Endothelial cell of umbilical vein (primary cell): ENCODE measurements around the gene DLST. TPM values are rescaled to one million over a fixed set of nuclear protein-coding genes. Genes with fewer than 3 reads are reported as not detected.

Experiments used
- BruUV-seq: library from RNA; stranded (reverse); fragments of 400-500 nt; replicated peaks from 2 replicates; lab custom pipeline; 2021; lab: Mats Ljungman, UMichigan
- CTCF ChIA-PET: fragments of 300-600, 350-600 bp; sonication (Branson Sonifier 250); formaldehyde crosslinking; loops from one replicate; lab custom pipeline; 2021; ENCODE audit warnings: antibody characterized with exemption, inconsistent platforms; lab: Charles Lee
- POLR2A ChIA-PET: fragments of 300-600, 350-600 bp; sonication (Branson Sonifier 250); formaldehyde crosslinking; loops from one replicate; lab custom pipeline; 2021; ENCODE audit warnings: antibody characterized with exemption, inconsistent platforms; lab: Charles Lee
- DNase-seq: peaks from one replicate; pipeline ENCODE4 v3.0.0-alpha.2; 2011; ENCODE audit warnings: low read depth, low spot score
- FAIRE-seq: peaks from 2 replicates; lab custom pipeline; 2011; peaks lifted over from hg19 to GRCh38; lab: Jason Lieb, UNC
- H2AFZ ChIP-seq: 2 replicates; pipeline ENCODE4 v1.6.0; 2012; ENCODE audit warnings: low read depth, low read length, control low read depth, inconsistent platforms
- H3K27ac ChIP-seq: 2 replicates; pipeline ENCODE4 v1.5.1; 2011; ENCODE audit warnings: low read depth, mild to moderate bottlenecking, control low read depth, low read length, moderate library complexity; ENCODE audit not compliant: insufficient read depth
- H3K27me3 ChIP-seq, 2 experiments: 2 replicates each; pipeline versions ENCODE4 v1.6.0 to v1.6.1; 2011; ENCODE audit warnings: low read length in 2 of 2, mixed read lengths in 1 of 2; ENCODE audit not compliant: control insufficient read depth in 2 of 2, insufficient read depth in 2 of 2
- H3K36me3 ChIP-seq, 2 experiments: 2 replicates in 1 of 2; 3 replicates in 1 of 2; pipeline ENCODE4 v1.5.1; 2011; ENCODE audit warnings: low read length in 2 of 2, mild to moderate bottlenecking in 1 of 2, moderate library complexity in 1 of 2; ENCODE audit not compliant: control insufficient read depth in 2 of 2, insufficient read depth in 2 of 2; ENCODE audit errors: extremely low read depth in 1 of 2
- H3K4me1 ChIP-seq: 3 replicates; pipeline ENCODE4 v1.5.1; 2011; ENCODE audit warnings: mild to moderate bottlenecking, low read length; ENCODE audit not compliant: control insufficient read depth, insufficient read depth; ENCODE audit errors: extremely low read depth
- H3K4me2 ChIP-seq: 2 replicates; pipeline ENCODE4 v1.6.1; 2011; ENCODE audit warnings: low read length, control low read depth, mixed read lengths; ENCODE audit not compliant: insufficient read depth
- H3K4me3 ChIP-seq, 3 experiments: fragments of 200-600 bp in 1 of 3; sonication (generic), shearing (Covaris generic) in 1 of 3; replicated peaks in 1 of 3; 2 replicates each; pipeline ENCODE4 v1.5.1; 2011 to 2016; ENCODE audit warnings: control low read depth in 3 of 3, low read length in 3 of 3, mild to moderate bottlenecking in 2 of 3, inconsistent platforms in 1 of 3, low read depth in 1 of 3, moderate library complexity in 1 of 3; ENCODE audit not compliant: insufficient read depth in 1 of 3
- H3K79me2 ChIP-seq: 2 replicates; pipeline ENCODE4 v1.6.0; 2012; ENCODE audit warnings: low read length, inconsistent platforms; ENCODE audit not compliant: control insufficient read depth, insufficient read depth
- H3K9ac ChIP-seq: replicated peaks from 2 replicates; pipeline ENCODE3; 2011; ENCODE audit warnings: low read length, control low read depth; ENCODE audit not compliant: insufficient read depth; ENCODE audit errors: extremely low read depth
- H3K9me1 ChIP-seq: replicated peaks from 3 replicates; pipeline ENCODE4 v1.6.0; 2011; ENCODE audit warnings: mild to moderate bottlenecking, low read length; ENCODE audit not compliant: control insufficient read depth, insufficient read depth; ENCODE audit errors: extremely low read depth
- H3K9me3 ChIP-seq: replicated peaks from 2 replicates; pipeline ENCODE4 v1.5.1; 2012; ENCODE audit warnings: low read length, inconsistent platforms; ENCODE audit not compliant: control insufficient read depth, insufficient read depth
- H4K20me1 ChIP-seq: replicated peaks from 2 replicates; pipeline ENCODE3; 2011; ENCODE audit warnings: mild to moderate bottlenecking, low read length; ENCODE audit not compliant: control insufficient read depth, insufficient read depth; ENCODE audit errors: extremely low read depth
- EZH2 ChIP-seq: IDR thresholded peaks from 2 replicates; pipeline ENCODE4 v1.6.1; 2012; ENCODE audit warnings: borderline replicate concordance, low read depth, mild to moderate bottlenecking, moderate library complexity, low read length, inconsistent platforms; ENCODE audit not compliant: severe bottlenecking
- GATA2 ChIP-seq: IDR thresholded peaks from 2 replicates; pipeline ENCODE4 v1.7.0; 2011; ENCODE audit warnings: low read depth, mild to moderate bottlenecking, moderate library complexity, mixed read lengths, low read length; ENCODE audit not compliant: insufficient read length, insufficient read depth
- JUN ChIP-seq: IDR thresholded peaks from 2 replicates; pipeline ENCODE4 v1.6.1; 2011; ENCODE audit warnings: borderline replicate concordance, low read depth; ENCODE audit not compliant: insufficient read length, insufficient read depth
- MAX ChIP-seq: IDR thresholded peaks from 2 replicates; pipeline ENCODE4 v1.6.1; 2011; ENCODE audit not compliant: insufficient read depth, insufficient read length
- MYC ChIP-seq: IDR thresholded peaks from one replicate; pipeline ENCODE4 v1.6.1; 2011; ENCODE audit warnings: mild to moderate bottlenecking, low read depth, low read length
- POLR2A ChIP-seq: IDR thresholded peaks from 2 replicates; pipeline ENCODE4 v1.6.1; 2012; ENCODE audit warnings: low read depth, mild to moderate bottlenecking, control low read depth, low read length
- POLR2AphosphoS5 ChIP-seq: IDR thresholded peaks from 2 replicates; pipeline ENCODE4 v1.6.1; 2012; ENCODE audit warnings: low read depth, mild to moderate bottlenecking, control low read depth, low read length, moderate library complexity; ENCODE audit not compliant: insufficient read depth
- dilution Hi-C: fragments of 300-500 bp; cut with MboI; formaldehyde crosslinking; loops from one replicate; pipeline ENCODE4 v1.15.0; 2019; ENCODE audit warnings: low sequenced_read_pairs; ENCODE audit not compliant: extremely low pct_ligation_motif_present
- intact Hi-C: fragments of 100-400 bp; cut with micrococcal nuclease; formaldehyde crosslinking; loops from one replicate; pipeline ENCODE4 v1.10.0; 2022
- polyA plus RNA-seq, 4 experiments: library from polyadenylated mRNA; depleted of rRNA in 3 of 4; stranded (reverse) in 3 of 4; unstranded in 1 of 4; fragments of >200 nt; gene quantifications; 2 replicates each; pipeline versions ENCODE4 v1.2.1 to v1.2.3, GENCODE V29; 2011 to 2012; ENCODE audit warnings: missing spikeins in 1 of 4
- total RNA-seq: library from RNA; stranded (reverse); gene quantifications from 2 replicates; pipeline ENCODE4 v1.2.3, GENCODE V29; 2021

The DLST gene
- total and polyA plus RNA-seq, 2 donors (not counting 3 experiments of a cell fraction or from before 2014, with no cell fraction given), result 98.4 to 110 TPM

DNA sequence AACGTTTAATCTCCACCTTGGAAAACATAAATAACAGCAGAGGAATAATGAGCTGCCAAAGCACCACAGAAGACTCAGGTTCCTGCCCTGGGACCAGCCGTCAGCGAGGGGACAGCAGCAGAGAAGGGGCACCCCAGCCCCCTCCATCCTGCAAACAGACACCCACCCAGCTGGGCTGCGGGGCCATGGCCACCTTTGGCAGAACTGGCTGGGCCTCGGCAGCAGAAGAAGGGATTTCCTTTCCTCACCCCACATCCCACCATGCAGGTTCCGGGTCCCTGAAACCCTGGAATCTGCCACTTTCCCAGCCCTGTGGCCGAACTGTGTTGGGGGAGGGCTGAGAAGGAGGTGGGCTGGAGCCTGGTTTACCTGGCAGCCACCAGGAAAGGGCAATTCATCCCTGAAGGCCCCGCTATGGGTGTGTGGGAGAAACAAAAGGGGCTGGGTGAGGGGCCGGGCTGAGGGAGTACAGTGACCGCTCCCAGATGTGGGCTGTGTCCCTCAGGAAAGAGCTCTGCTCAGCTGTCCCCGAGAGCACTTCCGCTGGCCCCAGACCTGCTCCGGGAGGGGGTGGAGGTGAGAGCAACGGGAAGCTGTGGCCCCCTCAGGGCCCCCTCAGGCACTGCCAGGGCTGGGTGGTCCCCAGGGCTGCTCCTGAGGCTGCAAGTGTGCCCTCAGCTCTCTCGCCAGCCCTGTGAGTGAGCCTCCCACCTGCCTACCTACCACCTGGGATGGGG lies 69.9 kb downstream of the DLST start:
- POLR2A ChIA-PET, result no interaction called here
- Histone ChIP-seq H3K79me2 (peaks cover 60% of the 10 kb centered on the region), H3K9me1 (no peaks in the 10 kb centered on the region), H3K27ac (no peak overlapping the region), H3K4me3 (peak overlapping the region in 1 of 3 experiments; percentile 9), H3K36me3 (peaks cover 16 to 43% of the 10 kb centered on the region in 2 experiments), H4K20me1 (no peaks in the 10 kb centered on the region), H3K4me2 (no peak overlapping the region), H3K4me1 (peaks cover 42% of the 10 kb centered on the region), H3K27me3 (no peaks in the 10 kb centered on the region), H3K9me3 (no peaks in the 10 kb centered on the region), H3K9ac (no peak overlapping the region), H2AFZ (no peak overlapping the region)
- dilution Hi-C loops, result no loop called here
- BruUV-seq, result no TSS peak
- no peak for DNase-seq
- CTCF ChIA-PET, result interaction anchor here (1.2 to 3.2 kb wide), 2 partner anchors 137 kb away, joined by 5 to 14 read pairs; no protein-coding TSS in a partner anchor
- intact Hi-C loops, result no loop called here
- FAIRE-seq, result no peak
- TF ChIP-seq JUN (no peak), POLR2A (peak; percentile 5), POLR2AphosphoS5 (no peak)

GRCh38 chr14:74952180-74952665 lies 70.5 kb downstream of the DLST start:
- DNase-seq (no peak), FAIRE-seq (no peak)
- dilution Hi-C loops, result no loop called here
- POLR2A ChIA-PET, result no interaction called here
- Histone ChIP-seq H4K20me1 (no peaks in the 10 kb centered on the region), H3K9me1 (no peaks in the 10 kb centered on the region), H3K27me3 (no peaks in the 10 kb centered on the region), H3K4me2 (peak overlapping the region; percentile 83), H2AFZ (no peak overlapping the region), H3K36me3 (peaks cover 16 to 37% of the 10 kb centered on the region in 2 experiments), H3K27ac (no peak overlapping the region), H3K4me1 (peaks cover 36% of the 10 kb centered on the region), H3K9me3 (no peaks in the 10 kb centered on the region), H3K79me2 (peaks cover 60% of the 10 kb centered on the region), H3K4me3 (peak overlapping the region in 1 of 3 experiments; percentile 9), H3K9ac (no peak overlapping the region)
- BruUV-seq, result no TSS peak
- intact Hi-C loops, result no loop called here
- CTCF ChIA-PET, result interaction anchor here (3.2 kb wide), 1 partner anchor 136 kb away, joined by 14 read pairs; no protein-coding TSS in a partner anchor
- no peak for TF ChIP-seq GATA2
- TF ChIP-seq MAX, result no peak
- TF ChIP-seq JUN, result no peak
- TF ChIP-seq POLR2A, result no peak
- TF ChIP-seq EZH2, result no peak
- TF ChIP-seq MYC, result no peak
- no peak for TF ChIP-seq POLR2AphosphoS5
